GM18511 (cell line): ENCODE results near the gene CASP4.
"Not testable (repeated sequence)": the region's sequence is repeated elsewhere in the genome, so short reads cannot be mapped to it uniquely, and the experiment has no call there.

ENCODE experiments used
- ATAC-seq: cut with Tn5 transposase; IDR thresholded peaks from one replicate; pipeline ENCODE4 v1.9.1; 2021; ENCODE audit warnings: mild to moderate bottlenecking, moderate library complexity; ENCODE audit not compliant: unreplicated experiment

The CASP4 gene

GRCh38 chr11:104957280-104957679 lies 11.1 kb downstream of the CASP4 start:
- ATAC-seq, result no peak

- no peak for ATAC-seq
Observed at GRCh38 chr11:104956528-104956927, 11.8 kb downstream of the CASP4 start.

GRCh38 chr11:104946907-104947306 lies 21.5 kb downstream of the CASP4 start:
- peak; percentile 98 for ATAC-seq

- no peak for ATAC-seq
Observed at GRCh38 chr11:104944076-104944475, 24.3 kb downstream of the CASP4 start.

DNA sequence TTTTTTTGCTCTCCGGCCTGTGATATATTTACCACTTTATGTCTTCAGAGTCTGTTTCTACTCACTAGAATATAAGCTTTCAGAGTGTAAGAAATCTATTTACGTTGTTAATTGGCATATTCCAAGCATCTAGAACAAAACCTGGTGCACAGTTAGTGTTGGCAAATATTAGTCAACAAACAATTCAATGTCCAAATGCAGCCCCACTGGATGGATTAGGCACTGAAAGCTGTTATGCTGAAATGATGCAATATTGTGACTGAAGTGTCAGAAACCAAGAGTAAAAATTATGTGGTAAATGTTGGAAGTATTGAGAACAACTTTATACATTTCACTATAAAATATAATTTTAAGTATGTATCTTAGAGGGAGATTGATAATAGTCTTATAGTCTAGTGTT lies 24.8 kb downstream of the CASP4 start:
- no peak for ATAC-seq

DNA sequence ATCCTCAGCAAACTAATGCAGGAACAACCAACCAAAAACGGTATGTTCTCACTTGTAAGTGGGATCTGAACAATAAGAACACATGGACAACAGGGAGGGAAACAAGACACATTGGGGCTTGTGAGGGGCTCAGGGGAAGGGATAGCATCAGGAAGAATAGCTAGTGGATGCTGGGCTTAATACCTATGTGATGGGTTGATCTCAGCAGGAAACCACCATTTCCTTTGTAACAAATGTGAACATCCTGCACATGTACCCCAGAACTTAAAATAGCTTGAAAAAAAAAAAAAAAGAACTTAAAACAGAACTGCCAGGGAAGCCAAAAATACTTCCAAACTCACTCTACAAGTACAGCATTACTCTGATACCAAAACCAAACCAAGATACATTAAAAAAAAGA lies 33.8 kb downstream of the CASP4 start:
- no peak for ATAC-seq

DNA sequence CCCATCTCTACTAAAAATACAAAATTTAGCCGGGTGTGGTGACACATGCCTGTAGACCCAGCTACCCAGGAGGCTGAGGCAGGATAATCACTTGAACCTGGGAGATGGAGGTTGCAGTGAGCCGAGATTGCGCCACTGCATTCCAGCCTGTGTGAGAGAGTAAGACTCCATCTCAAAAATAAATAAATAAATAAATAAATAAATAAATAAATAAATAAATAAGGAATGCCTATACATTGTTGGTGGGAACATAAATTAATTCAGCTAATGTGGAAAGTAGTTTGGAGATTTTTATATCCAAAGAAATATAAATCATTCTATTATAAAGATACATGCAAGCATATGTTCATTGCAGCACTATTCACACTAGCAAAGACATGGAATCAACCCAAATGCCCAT lies 34.3 kb downstream of the CASP4 start:
- not testable (repeated sequence) for ATAC-seq

DNA sequence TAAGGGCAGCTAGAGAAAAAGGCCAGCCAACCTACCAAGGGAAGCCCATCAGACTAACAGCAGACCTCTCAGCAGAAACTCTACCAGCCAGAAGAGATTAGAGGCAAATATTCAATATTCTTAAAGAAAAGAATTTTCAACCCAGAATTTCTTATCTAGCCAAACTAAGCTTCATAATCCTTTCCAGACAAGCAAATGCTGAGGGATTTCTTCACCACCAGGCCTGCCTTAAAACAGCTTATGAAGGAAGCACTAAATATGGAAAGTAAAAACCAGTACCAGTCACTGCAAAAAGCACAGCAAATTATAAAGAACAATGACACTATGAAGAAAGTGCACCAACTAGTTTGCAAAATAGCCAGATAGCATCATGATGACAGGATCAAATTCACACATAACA lies 39.6 kb downstream of the CASP4 start:
- ATAC-seq, result no peak

DNA sequence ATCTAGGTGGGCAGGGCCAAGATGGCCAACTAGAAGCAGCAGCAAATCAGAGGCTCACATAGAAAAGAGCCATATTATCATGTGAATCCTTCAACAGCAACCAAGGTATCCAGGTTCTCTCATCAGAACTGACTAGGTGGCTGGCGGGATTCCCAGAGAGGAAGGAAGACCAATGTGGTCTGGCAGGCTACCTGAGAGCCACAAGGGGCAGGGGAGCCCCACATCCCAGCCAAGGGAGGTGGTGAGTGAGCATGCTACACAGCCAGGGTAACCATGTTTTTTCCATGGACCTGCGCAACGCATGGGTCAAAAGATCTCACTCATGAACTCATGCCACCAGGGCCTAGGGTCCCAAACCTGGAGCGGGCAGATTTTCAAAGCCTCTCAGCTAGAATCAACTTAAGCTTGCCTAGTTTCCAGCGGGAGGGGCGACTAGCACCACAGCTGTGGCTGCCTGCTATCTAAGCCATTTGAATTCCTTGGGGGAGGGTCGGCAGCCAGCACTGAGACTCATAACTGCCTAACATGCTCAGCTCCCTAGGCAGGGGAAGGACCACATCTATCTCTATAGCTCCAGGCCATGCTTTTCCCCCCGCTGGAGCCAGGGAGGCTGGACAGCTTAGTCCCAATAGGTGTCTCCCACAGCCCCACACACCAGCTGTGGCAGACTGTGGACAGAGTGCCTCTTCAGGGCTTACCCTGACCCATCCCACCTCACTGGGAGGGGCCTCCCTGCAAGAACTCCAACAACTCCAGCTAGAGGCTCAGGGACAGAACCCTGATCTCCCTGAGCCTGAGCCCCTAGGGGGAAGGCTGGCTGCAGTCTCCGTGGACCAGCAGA lies 41.4 kb downstream of the CASP4 start:
- ATAC-seq, result no peak

DNA sequence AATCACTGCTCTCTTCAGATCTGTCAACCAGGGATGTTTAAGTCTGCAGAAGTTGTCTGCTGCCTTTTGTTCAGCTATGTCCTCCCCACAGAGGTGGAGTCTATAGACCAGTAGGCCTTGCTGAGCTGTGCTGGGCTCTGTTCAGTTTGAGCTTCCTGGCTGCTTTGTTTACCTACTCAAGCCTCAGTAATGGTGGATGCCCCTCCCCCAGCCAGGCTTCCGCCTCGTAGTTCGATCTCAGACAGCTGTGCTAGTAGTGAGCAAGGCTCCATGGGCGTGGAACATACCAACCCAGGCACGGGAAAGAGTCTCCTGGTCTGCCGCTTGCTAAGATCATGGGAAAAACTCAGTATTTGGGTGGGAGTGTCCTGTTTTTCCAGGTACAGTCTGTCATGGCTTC lies 42.5 kb downstream of the CASP4 start:
- no peak for ATAC-seq

DNA sequence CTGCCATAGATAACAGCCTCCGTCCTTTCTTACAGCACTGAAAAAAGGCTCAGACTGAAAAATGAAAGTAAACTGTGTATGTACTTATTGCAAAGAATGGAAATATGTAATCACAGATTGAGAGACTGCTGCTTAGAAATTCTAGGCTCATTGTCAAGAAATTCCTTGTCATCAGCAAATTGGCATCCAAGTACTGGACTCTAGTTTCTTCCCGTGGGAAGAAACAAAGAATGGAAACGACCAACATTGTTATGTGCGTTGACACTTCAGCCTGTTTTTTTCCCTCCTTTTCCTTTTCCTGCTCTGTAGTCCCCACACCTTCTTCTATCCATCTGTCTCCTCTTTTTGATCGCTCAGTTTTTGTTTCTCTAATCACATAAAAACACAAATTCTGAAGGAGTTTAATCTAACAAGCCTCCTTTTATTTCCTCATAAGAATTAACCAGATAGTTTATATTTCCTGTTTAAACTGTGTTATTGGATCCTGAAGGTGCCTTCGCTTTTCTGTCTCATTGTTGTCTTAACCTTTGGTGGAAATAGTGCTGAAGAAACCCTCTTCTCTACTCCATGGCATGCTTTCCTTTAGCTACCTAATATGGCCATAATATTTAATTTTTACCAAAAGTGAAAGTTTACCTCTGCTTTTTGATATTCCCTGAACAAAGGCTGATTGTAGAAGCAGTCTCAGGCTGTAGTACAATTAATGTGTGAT lies 50.1 kb downstream of the CASP4 start:
- peak; percentile 80 for ATAC-seq

DNA sequence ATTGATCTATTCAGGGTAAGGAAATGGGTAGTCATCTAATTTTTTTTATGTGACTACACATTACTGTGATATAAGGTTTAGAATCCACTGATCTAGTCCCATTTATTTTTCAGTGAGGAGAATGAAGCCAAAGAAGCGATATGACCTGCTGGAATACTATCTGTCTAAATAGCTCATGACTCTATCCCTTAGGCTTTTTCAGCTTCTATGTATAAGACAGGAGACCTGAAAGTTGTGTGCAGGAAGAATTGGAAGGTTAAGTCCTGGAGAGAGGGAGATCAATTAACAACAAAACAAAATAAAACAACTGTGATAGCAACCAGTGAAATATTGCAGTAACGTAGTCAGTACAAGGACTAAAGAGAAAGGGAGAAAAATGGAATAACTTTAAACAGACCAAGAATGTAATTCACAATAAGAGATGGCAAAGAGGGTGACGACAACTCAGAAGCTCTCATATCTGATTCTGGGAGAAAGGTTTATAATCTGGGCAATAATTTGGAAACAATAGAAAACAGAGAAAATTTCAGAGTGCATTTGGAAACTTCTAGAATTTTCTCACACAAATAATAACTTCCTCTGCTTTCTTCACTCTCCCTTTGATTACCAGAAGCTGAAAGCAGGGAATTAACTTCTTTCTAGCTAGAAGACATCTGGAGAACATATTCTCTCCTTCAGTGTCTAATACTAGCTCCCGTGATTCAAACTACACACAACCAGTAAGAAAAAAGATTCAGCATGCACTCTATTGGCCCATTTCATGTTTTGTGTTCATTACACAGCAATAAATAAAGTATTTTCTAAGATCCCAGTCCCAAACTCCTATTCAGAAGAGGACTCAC lies 50.9 kb downstream of the CASP4 start:
- ATAC-seq, result peak; percentile 37

DNA sequence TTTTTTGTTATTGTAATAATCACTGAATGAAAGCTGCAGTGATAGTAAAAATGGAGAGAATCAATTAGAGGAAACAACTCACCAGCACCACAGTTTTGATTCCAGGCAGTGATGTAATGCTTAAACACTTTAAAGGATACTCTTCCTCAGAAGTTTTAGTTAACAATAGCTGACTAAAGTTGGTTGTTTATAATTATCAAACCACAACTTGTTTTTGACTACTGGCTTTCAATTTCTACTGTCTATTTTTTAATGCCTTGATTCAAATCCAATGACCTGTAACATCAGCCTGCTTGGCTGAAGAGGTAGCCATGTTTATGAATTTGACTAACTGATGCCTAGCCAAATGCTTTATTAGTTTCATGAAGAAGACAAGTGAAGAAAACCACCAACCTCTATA lies 51.9 kb downstream of the CASP4 start:
- ATAC-seq, result no peak

DNA sequence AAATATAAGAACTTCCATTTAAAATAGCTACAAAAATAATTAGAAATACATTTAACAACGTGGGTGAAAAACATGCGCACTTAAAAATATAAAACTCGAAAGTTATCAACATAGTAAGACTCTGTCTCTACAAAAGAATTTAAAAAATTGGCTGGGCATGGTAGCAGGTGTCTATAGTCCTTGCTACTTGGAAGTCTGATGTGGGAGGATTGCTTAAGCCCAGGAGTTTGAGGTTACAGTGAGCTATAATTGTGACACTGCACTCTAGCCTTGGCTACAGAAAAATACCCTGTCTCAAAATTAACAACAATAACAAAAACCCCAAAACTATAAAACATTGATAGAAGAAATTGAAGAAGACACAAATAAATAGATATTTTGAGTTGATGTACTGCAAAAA lies 56.3 kb downstream of the CASP4 start:
- no peak for ATAC-seq

DNA sequence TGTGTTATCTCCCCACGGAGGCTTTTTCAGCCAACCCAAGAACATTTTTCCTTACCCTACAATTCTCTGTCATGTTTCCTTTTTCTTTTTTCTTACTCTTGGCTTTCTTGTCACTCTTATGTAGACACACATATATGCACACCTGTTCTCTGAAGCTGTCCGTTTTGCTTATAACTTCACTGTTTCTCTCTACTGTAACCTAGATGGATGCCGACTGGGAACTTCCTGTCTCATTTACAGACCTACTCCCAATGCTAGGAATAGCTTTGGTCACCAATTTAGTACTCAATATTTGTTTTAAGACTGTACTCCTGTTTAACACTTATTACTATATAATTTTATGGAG lies 60.2 kb downstream of the CASP4 start:
- no peak for ATAC-seq

- ATAC-seq, result peak; percentile 87
Observed at GRCh38 chr11:104907521-104908185, 60.7 kb downstream of the CASP4 start.

GRCh38 chr11:104905271-104905670 lies 63.1 kb downstream of the CASP4 start:
- ATAC-seq, result no peak

DNA sequence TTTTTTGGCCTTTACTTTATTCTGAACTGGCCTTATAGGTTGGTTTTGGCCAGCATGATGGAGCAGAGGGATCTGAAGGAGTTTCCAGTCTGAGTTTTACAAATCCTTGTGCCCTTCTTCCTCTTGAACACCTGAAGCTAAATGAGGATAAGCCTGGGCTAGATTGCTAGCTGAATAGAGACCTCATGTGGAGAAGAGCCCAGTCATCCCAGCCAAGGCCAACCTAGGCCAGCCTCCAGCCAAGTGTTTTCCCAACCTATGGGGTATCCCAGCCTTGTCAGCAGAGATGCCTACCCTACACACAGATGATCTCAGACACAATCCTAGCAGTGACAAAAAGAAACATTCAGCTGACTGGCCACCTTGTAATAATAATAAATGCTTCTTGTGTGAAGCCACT lies 69.1 kb downstream of the CASP4 start:
- no peak for ATAC-seq

GRCh38 chr11:104898685-104899013 lies 69.7 kb downstream of the CASP4 start:
- no peak for ATAC-seq

- no peak for ATAC-seq
Observed at GRCh38 chr11:104897891-104898684, 70.3 kb downstream of the CASP4 start, which contains the start of gene CASP12. TSS of gene CASP12 (minus strand) at chr11:104898460.
